Measurements from ENCODE around the gene EYS.

DNA sequence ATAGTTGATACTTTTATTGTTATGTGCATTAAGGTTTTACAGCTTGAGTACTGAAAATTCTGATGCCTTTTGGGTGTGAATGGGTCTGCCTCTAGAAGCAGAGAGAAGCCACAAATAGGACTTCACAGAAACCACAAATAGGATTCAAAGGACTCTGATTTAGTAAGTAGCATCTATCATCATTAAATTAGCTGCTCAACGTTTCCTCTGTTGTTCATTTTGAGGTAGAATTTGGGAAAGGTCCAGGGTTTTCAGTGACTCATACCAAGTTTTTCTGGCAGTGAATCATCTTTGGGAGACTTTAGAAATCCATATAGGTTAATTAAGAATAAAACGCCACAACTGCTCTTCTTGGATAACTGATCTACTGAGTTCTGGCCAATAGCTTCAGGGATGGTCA is 1966.3 kb downstream of the EYS start:
- TF ChIP-seq, protein P1, sequence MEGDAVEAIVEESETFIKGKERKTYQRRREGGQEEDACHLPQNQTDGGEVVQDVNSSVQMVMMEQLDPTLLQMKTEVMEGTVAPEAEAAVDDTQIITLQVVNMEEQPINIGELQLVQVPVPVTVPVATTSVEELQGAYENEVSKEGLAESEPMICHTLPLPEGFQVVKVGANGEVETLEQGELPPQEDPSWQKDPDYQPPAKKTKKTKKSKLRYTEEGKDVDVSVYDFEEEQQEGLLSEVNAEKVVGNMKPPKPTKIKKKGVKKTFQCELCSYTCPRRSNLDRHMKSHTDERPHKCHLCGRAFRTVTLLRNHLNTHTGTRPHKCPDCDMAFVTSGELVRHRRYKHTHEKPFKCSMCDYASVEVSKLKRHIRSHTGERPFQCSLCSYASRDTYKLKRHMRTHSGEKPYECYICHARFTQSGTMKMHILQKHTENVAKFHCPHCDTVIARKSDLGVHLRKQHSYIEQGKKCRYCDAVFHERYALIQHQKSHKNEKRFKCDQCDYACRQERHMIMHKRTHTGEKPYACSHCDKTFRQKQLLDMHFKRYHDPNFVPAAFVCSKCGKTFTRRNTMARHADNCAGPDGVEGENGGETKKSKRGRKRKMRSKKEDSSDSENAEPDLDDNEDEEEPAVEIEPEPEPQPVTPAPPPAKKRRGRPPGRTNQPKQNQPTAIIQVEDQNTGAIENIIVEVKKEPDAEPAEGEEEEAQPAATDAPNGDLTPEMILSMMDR (IDR thresholded peaks at IDR 0.05; ENCODE audit: low read length), result no peak
- no peak for TF ChIP-seq EZH2 (optimal IDR thresholded peaks at IDR 0.05; ENCODE audit: low read depth, low read length)

Data from MM.1S (cell line).